MG63 (cell line): Measurements from ENCODE around the gene MDM1. TPM values are rescaled to one million over a fixed set of nuclear protein-coding genes. Genes with fewer than 3 reads are reported as not detected.

Experiments
- DNase-seq: peaks from one replicate; pipeline ENCODE4 v3.0.0-alpha.2; 2020
- H3K27me3 ChIP-seq: fragments of 250-450 bp; sonication (Bioruptor Pico); 2 replicates; pipeline ENCODE4 v1.5.1; 2020; ENCODE audit warnings: mild to moderate bottlenecking, moderate library complexity
- H3K36me3 ChIP-seq: fragments of 250-450 bp; sonication (Bioruptor Pico); 2 replicates; pipeline ENCODE4 v1.5.1; 2020; ENCODE audit warnings: mild to moderate bottlenecking, moderate library complexity
- H3K4me3 ChIP-seq: fragments of 250-450 bp; sonication (Bioruptor Pico); 2 replicates; pipeline ENCODE4 v1.5.1; 2020; ENCODE audit warnings: mild to moderate bottlenecking, moderate library complexity
- H3K9me3 ChIP-seq: fragments of 250-450 bp; sonication (Bioruptor Pico); 2 replicates; pipeline ENCODE4 v1.5.1; 2020; ENCODE audit warnings: mild to moderate bottlenecking, moderate library complexity
- total RNA-seq: library from RNA; depleted of rRNA; stranded (reverse); fragments of >200 nt; shearing (Covaris generic); gene quantifications from 2 replicates; pipeline ENCODE4 v1.2.3, GENCODE V29; 2014; ENCODE audit warnings: low replicate concordance

MDM1 gene
- total RNA-seq, 1 experiment from 2014 or later: 8.0 TPM

- H3K27me3 ChIP-seq: peaks cover 4% of the 10 kb centered on the region
- H3K9me3 ChIP-seq: no peaks in the 10 kb centered on the region
- no peak for DNase-seq
Measured at GRCh38 chr12:68336889-68337303, 4.7 kb upstream of the MDM1 start.

GRCh38 chr12:68335462-68335861 lies 3.3 kb upstream of the MDM1 start:
- H3K27me3 ChIP-seq: no peaks in the 10 kb centered on the region
- no peak for DNase-seq
- H3K4me3 ChIP-seq: no peak overlapping the region
- H3K36me3 ChIP-seq: no peaks in the 10 kb centered on the region
- H3K9me3 ChIP-seq: no peaks in the 10 kb centered on the region

More at GRCh38 chr12:68336889-68337303, 4.7 kb upstream of the MDM1 start:
- Histone ChIP-seq H3K4me3 (no peak overlapping the region), H3K36me3 (no peaks in the 10 kb centered on the region)

- no peaks in the 10 kb centered on the region for H3K9me3 ChIP-seq
- DNase-seq: no peak
- H3K27me3 ChIP-seq: no peaks in the 10 kb centered on the region
- H3K36me3 ChIP-seq: peaks cover 3% of the 10 kb centered on the region; the same call in 1 of the 2 replicates
- H3K4me3 ChIP-seq: no peak overlapping the region
Measured at GRCh38 chr12:68334132-68334531, 2.0 kb upstream of the MDM1 start.

GRCh38 chr12:68332728-68333630 lies 817 bp upstream of the MDM1 start:
- Histone ChIP-seq H3K27me3 (no peaks in the 10 kb centered on the region), H3K4me3 (peak overlapping the region; percentile 78), H3K36me3 (peaks cover 3% of the 10 kb centered on the region; the same call in 1 of the 2 replicates), H3K9me3 (no peaks in the 10 kb centered on the region)
- DNase-seq: no peak

- peaks cover 6% of the 10 kb centered on the region for H3K36me3 ChIP-seq
- no peaks in the 10 kb centered on the region for H3K9me3 ChIP-seq
- no peaks in the 10 kb centered on the region for H3K27me3 ChIP-seq
- no peak for DNase-seq
- H3K4me3 ChIP-seq: peak overlapping the region; percentile 78
Measured at GRCh38 chr12:68331500-68331868, 678 bp downstream of the MDM1 start.

GRCh38 chr12:68327896-68328295 lies 4.3 kb downstream of the MDM1 start:
- Histone ChIP-seq H3K4me3 (no peak overlapping the region), H3K9me3 (no peaks in the 10 kb centered on the region), H3K27me3 (no peaks in the 10 kb centered on the region), H3K36me3 (peaks cover 9% of the 10 kb centered on the region)
- no peak for DNase-seq

GRCh38 chr12:68326716-68327115 lies 5.4 kb downstream of the MDM1 start:
- no peak for DNase-seq
- peaks cover 9% of the 10 kb centered on the region for H3K36me3 ChIP-seq
- no peaks in the 10 kb centered on the region for H3K9me3 ChIP-seq
- no peak overlapping the region for H3K4me3 ChIP-seq
- no peaks in the 10 kb centered on the region for H3K27me3 ChIP-seq

GRCh38 chr12:68325966-68326365 lies 6.2 kb downstream of the MDM1 start:
- Histone ChIP-seq H3K36me3 (peaks cover 9% of the 10 kb centered on the region), H3K27me3 (no peaks in the 10 kb centered on the region), H3K9me3 (no peaks in the 10 kb centered on the region), H3K4me3 (no peak overlapping the region)
- DNase-seq: no peak

GRCh38 chr12:68324531-68324930 lies 7.6 kb downstream of the MDM1 start:
- no peak overlapping the region for H3K4me3 ChIP-seq
- DNase-seq: no peak
- peaks cover 6% of the 10 kb centered on the region for H3K36me3 ChIP-seq
- no peaks in the 10 kb centered on the region for H3K9me3 ChIP-seq
- no peaks in the 10 kb centered on the region for H3K27me3 ChIP-seq

GRCh38 chr12:68321140-68321539 lies 11.0 kb downstream of the MDM1 start:
- no peak overlapping the region for H3K4me3 ChIP-seq
- H3K36me3 ChIP-seq: peaks cover 3% of the 10 kb centered on the region; the same call in 1 of the 2 replicates
- H3K27me3 ChIP-seq: no peaks in the 10 kb centered on the region
- DNase-seq: no peak
- no peaks in the 10 kb centered on the region for H3K9me3 ChIP-seq

- Histone ChIP-seq H3K9me3 (no peaks in the 10 kb centered on the region), H3K36me3 (peaks cover 3% of the 10 kb centered on the region; the same call in 1 of the 2 replicates), H3K27me3 (no peaks in the 10 kb centered on the region), H3K4me3 (no peak overlapping the region)
- no peak for DNase-seq
Measured at GRCh38 chr12:68319988-68320623, 12.1 kb downstream of the MDM1 start.

- H3K36me3 ChIP-seq: peaks cover 14% of the 10 kb centered on the region
- no peaks in the 10 kb centered on the region for H3K9me3 ChIP-seq
- DNase-seq: no peak
- no peaks in the 10 kb centered on the region for H3K27me3 ChIP-seq
- no peak overlapping the region for H3K4me3 ChIP-seq
Measured at GRCh38 chr12:68317047-68317667, 15.0 kb downstream of the MDM1 start.

GRCh38 chr12:68310370-68310769 lies 21.8 kb downstream of the MDM1 start:
- H3K4me3 ChIP-seq: no peak overlapping the region
- peak; percentile 74 for DNase-seq
- H3K27me3 ChIP-seq: no peaks in the 10 kb centered on the region
- peaks cover 48% of the 10 kb centered on the region for H3K36me3 ChIP-seq
- no peaks in the 10 kb centered on the region for H3K9me3 ChIP-seq

GRCh38 chr12:68306564-68306963 lies 25.6 kb downstream of the MDM1 start:
- H3K27me3 ChIP-seq: no peaks in the 10 kb centered on the region
- H3K36me3 ChIP-seq: peaks cover 42% of the 10 kb centered on the region
- H3K4me3 ChIP-seq: no peak overlapping the region
- H3K9me3 ChIP-seq: no peaks in the 10 kb centered on the region
- DNase-seq: no peak

GRCh38 chr12:68305278-68305677 lies 26.9 kb downstream of the MDM1 start:
- peaks cover 4% of the 10 kb centered on the region; the same call in 1 of the 2 replicates for H3K9me3 ChIP-seq
- H3K4me3 ChIP-seq: no peak overlapping the region
- H3K36me3 ChIP-seq: peaks cover 42% of the 10 kb centered on the region
- no peak for DNase-seq
- H3K27me3 ChIP-seq: no peaks in the 10 kb centered on the region

GRCh38 chr12:68304626-68305025 lies 27.5 kb downstream of the MDM1 start:
- DNase-seq: no peak
- no peak overlapping the region for H3K4me3 ChIP-seq
- no peaks in the 10 kb centered on the region for H3K27me3 ChIP-seq
- H3K36me3 ChIP-seq: peaks cover 40% of the 10 kb centered on the region
- H3K9me3 ChIP-seq: peaks cover 5% of the 10 kb centered on the region

- Histone ChIP-seq H3K27me3 (no peaks in the 10 kb centered on the region), H3K9me3 (peaks cover 7% of the 10 kb centered on the region), H3K36me3 (peaks cover 34% of the 10 kb centered on the region), H3K4me3 (no peak overlapping the region)
- no peak for DNase-seq
Measured at GRCh38 chr12:68303850-68304249, 28.3 kb downstream of the MDM1 start.
